Upper lobe of left lung (tissue), 6 donors: ENCODE data around the gene ROR2. TPM values are rescaled to one million over a fixed set of nuclear protein-coding genes. Genes with fewer than 3 reads are reported as not detected.
A peak's percentile ranks its signal among the peaks of the same experiment; 100 is the strongest.

Experiments
- ATAC-seq, 2 donors: fragments of 200-7000 bp; cut with Tn5 transposase; one replicate each; pipeline ENCODE4 v1.9.1; 2022; ENCODE audit warnings: mild to moderate bottlenecking in 2 of 2, moderate library complexity in 2 of 2; ENCODE audit not compliant: low FRiP score in 2 of 2
- DNase-seq, 2 donors: peaks; one replicate each; pipeline ENCODE4 v3.0.0-alpha.2; 2019 to 2020
- H3K27ac ChIP-seq, 4 donors: fragments of 200-600 bp; sonication (generic); one replicate each; pipeline ENCODE4 v1.5.1; 2016 to 2019
- H3K27me3 ChIP-seq, 4 donors: fragments of 200-600 bp; sonication (generic); one replicate each; pipeline ENCODE4 v1.5.1; 2017 to 2019
- H3K36me3 ChIP-seq, 4 donors: fragments of 200-600 bp; sonication (generic); one replicate each; pipeline ENCODE4 v1.5.1; 2016 to 2019
- H3K4me1 ChIP-seq, 4 donors: fragments of 200-600 bp; sonication (generic); one replicate each; pipeline ENCODE4 v1.5.1; 2018 to 2019
- H3K4me3 ChIP-seq, 4 donors: fragments of 200-600 bp; sonication (generic); one replicate each; pipeline ENCODE4 v1.5.1; 2017 to 2019; ENCODE audit warnings: mild to moderate bottlenecking in 2 of 4, moderate library complexity in 1 of 4
- H3K9me3 ChIP-seq, 4 donors: fragments of 200-600 bp; sonication (generic); one replicate each; pipeline ENCODE4 v1.5.1; 2018 to 2019
- CTCF ChIP-seq, 6 experiments: fragments of 450-650 bp in 4 of 6; fragments of 200-600 bp in 2 of 6; sonication (generic) in 2 of 6; IDR thresholded peaks; one replicate each; pipeline ENCODE4 v1.5.1; 2016 to 2019; ENCODE audit warnings: antibody characterized with exemption in 6 of 6
- EP300 ChIP-seq, 4 donors: sonication (generic); formaldehyde crosslinking; IDR thresholded peaks; one replicate each; pipeline ENCODE4 v1.5.1; 2017; ENCODE audit warnings: antibody characterized with exemption in 4 of 4, control low read depth in 2 of 4
- POLR2A ChIP-seq, 4 donors: fragments of 450-650 bp; IDR thresholded peaks; one replicate each; pipeline ENCODE4 v1.5.1; 2016 to 2017; ENCODE audit warnings: antibody characterized with exemption in 4 of 4, mild to moderate bottlenecking in 2 of 4
- POLR2AphosphoS5 ChIP-seq, 2 donors: sonication (generic); formaldehyde crosslinking; IDR thresholded peaks; one replicate each; pipeline ENCODE4 v1.5.1; 2017; ENCODE audit warnings: antibody characterized with exemption in 2 of 2
- WGBS, 2 donors: methylation state at CpG; one replicate each; pipeline ENCODE4 v1.1.5; 2017 to 2018; 5-methylcytosine and 5-hydroxymethylcytosine counted together
- total RNA-seq, 6 donors: library from RNA; depleted of rRNA in 4 of 6; stranded (reverse); fragments of >200 nt in 4 of 6; gene quantifications; one replicate each; pipeline versions ENCODE4 v1.1.0 to v1.2.1, GENCODE V29; 2016 to 2021
- donor health status: DM: no; HTN: no; CAD: no; lungs with moderate emphysema.
- donor health status: DM: no; HTN: yes; CAD: no; lungs with severe emphysema.

Gene ROR2
- total RNA-seq, 6 donors from 2014 or later = 2.7 to 8.1 (median 3.4) TPM

DNA sequence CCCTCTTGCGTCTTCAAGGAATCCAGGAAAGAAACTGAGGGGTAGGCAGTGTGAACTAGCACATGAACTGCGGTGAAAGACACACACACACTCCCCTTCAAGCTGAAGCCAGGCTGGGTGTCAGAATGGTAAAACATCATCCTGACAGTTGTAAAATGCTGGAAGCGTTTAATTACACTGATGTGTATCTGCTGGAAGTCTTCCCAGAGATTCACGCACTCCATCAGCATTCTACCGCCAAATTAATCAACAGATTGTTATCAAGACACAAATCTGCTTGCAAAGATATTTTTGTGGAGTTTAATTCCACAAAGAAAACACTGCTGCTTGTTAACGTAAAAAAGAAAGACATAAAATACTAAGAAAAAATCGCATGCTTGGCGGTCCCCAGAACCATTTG is 285.4 kb downstream of the ROR2 start:
- WGBS, 2 donors = 68 to 80% methylated on average over 8 of the region's 8 CpGs
- no peak overlapping the region for H3K4me3 ChIP-seq
- no peak overlapping the region for H3K27ac ChIP-seq
- no peaks in the 10 kb centered on the region for H3K9me3 ChIP-seq
- no peak for ATAC-seq
- no peaks in the 10 kb centered on the region for H3K4me1 ChIP-seq
- H3K36me3 ChIP-seq = no peaks in the 10 kb centered on the region
- no peaks in the 10 kb centered on the region for H3K27me3 ChIP-seq
- DNase-seq = no peak
- no peak for TF ChIP-seq EP300 (IDR thresholded peaks at IDR 0.05)

GRCh38 chr9:91663858-91664257 is 286.2 kb downstream of the ROR2 start:
- Histone ChIP-seq H3K27ac (no peak overlapping the region), H3K27me3 (no peaks in the 10 kb centered on the region), H3K36me3 (no peaks in the 10 kb centered on the region), H3K4me3 (no peak overlapping the region), H3K4me1 (no peaks in the 10 kb centered on the region), H3K9me3 (no peaks in the 10 kb centered on the region)
- TF ChIP-seq POLR2A (IDR thresholded peaks at IDR 0.05) (no peak), CTCF (IDR thresholded peaks at IDR 0.05) (no peak), EP300 (IDR thresholded peaks at IDR 0.05) (no peak), POLR2AphosphoS5 (IDR thresholded peaks at IDR 0.05) (no peak)
- ATAC-seq = no peak
- DNase-seq = no peak
- WGBS, 2 donors = 80 to 83% methylated on average over 6 of the region's 6 CpGs

GRCh38 chr9:91661451-91661850 is 288.6 kb downstream of the ROR2 start:
- Histone ChIP-seq H3K27ac (no peak overlapping the region), H3K9me3 (no peaks in the 10 kb centered on the region), H3K27me3 (no peaks in the 10 kb centered on the region), H3K36me3 (no peaks in the 10 kb centered on the region), H3K4me1 (no peaks in the 10 kb centered on the region), H3K4me3 (no peak overlapping the region)
- WGBS, 2 donors = 89 to 91% methylated on average over 3 of the region's 3 CpGs
- ATAC-seq (no peak), DNase-seq (no peak)
- no peak for TF ChIP-seq POLR2AphosphoS5 (IDR thresholded peaks at IDR 0.05)
- no peak for TF ChIP-seq CTCF (IDR thresholded peaks at IDR 0.05)
- TF ChIP-seq EP300 (IDR thresholded peaks at IDR 0.05) = no peak
- no peak for TF ChIP-seq POLR2A (IDR thresholded peaks at IDR 0.05)

GRCh38 chr9:91660521-91660920 is 289.5 kb downstream of the ROR2 start:
- Histone ChIP-seq H3K4me3 (no peak overlapping the region), H3K27me3 (no peaks in the 10 kb centered on the region), H3K27ac (no peak overlapping the region), H3K9me3 (no peaks in the 10 kb centered on the region), H3K36me3 (no peaks in the 10 kb centered on the region), H3K4me1 (no peaks in the 10 kb centered on the region)
- ATAC-seq (no peak), DNase-seq (no peak)
- WGBS, 2 donors = 95 to 100% methylated on average over 1 of the region's 1 CpG
- no peak for TF ChIP-seq POLR2AphosphoS5 (IDR thresholded peaks at IDR 0.05)

DNA sequence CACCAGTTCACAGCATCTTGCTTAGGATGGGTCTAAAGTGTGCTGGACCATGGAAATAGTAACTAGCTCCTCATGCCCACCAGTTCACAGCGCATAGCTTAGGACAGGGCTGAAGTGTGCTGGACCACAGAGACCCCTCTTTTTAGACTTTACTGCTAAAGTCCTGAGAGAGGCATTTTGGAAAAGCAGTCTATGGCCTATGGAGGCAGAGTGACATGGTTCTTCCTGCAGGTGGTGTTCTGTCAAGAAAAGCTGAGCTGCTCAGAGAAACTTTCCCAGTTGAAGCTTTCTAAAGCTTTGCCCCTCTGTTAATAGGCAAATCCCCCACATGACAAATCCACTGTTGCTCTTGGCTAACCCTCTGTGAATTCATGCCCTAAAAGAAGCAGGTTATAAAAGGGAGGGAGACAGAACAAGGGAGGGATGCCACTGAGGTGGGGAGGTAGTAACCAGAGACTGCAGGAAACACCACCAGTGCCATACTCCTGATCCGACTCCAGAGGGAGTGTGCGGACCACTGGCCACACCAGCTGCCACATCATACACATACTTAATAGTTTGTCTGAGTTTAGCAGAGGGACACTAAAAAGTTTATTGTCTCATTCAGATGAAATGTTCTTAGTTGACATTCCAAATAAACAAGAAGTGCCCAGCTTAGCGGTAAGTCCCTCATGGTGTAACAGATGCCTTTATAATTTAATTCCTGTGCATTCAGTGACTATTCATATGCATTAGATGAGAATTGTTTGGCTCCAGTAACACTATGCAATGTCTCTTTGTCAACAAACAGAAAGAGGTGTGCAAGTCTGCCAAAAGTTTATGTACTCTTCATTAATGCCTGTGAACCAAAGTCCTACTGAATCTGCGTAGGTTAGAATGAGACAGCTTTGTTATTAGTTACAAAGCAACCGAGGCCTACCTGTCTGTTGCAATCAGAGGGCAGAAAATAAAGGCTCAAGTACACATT is 290.2 kb downstream of the ROR2 start:
- ATAC-seq (no peak), DNase-seq (no peak)
- Histone ChIP-seq H3K27ac (no peak overlapping the region), H3K9me3 (no peaks in the 10 kb centered on the region), H3K4me1 (no peaks in the 10 kb centered on the region), H3K36me3 (no peaks in the 10 kb centered on the region), H3K27me3 (no peaks in the 10 kb centered on the region), H3K4me3 (no peak overlapping the region)
- TF ChIP-seq POLR2AphosphoS5 (IDR thresholded peaks at IDR 0.05) (no peak), CTCF (IDR thresholded peaks at IDR 0.05) (peak in 4 of 6 experiments; percentile 18 to 31 (median 25)), POLR2A (IDR thresholded peaks at IDR 0.05) (no peak)
- WGBS, 2 donors = 72 to 74% methylated on average over 6 of the region's 6 CpGs
